ENCODE measurements around the gene MYRFL. TPM values are rescaled to one million over a fixed set of nuclear protein-coding genes. Genes with fewer than 3 reads are reported as not detected.

Gene MYRFL
- total RNA-seq, 1 experiment from 2014 or later, result 0.57 TPM

- no peak overlapping the region for H2BK120ac ChIP-seq (ENCODE audit: low read depth, low read length, poor library complexity, severe bottlenecking)
- H3K23ac ChIP-seq (ENCODE audit: insufficient read length, low read depth, low read length), result no peak overlapping the region
- no peak overlapping the region for H2BK20ac ChIP-seq (ENCODE audit: low read depth, low read length, poor library complexity, severe bottlenecking)
- H2BK5ac ChIP-seq (ENCODE audit: insufficient read length, low read length), result no peak overlapping the region
- H3K79me2 ChIP-seq (ENCODE audit: insufficient read depth, low read length), result no peaks in the 10 kb centered on the region
- H4K8ac ChIP-seq (replicated peaks; ENCODE audit: insufficient read length, low read depth, low read length), result no peak overlapping the region
- H3T11ph ChIP-seq (ENCODE audit: low read length), result no peak overlapping the region
- no peak overlapping the region for H3K4ac ChIP-seq (ENCODE audit: low read depth, low read length)
- no peaks in the 10 kb centered on the region for H3K79me1 ChIP-seq (ENCODE audit: insufficient read depth, low read depth, low read length, poor library complexity, severe bottlenecking)
- H3K27ac ChIP-seq (ENCODE audit: insufficient read length, low read depth, low read length), result no peak overlapping the region
- Mint-ChIP-seq H3K27ac (no peak overlapping the region), H3K27me3 (ENCODE audit: low read depth) (no peaks in the 10 kb centered on the region), H3K36me3 (ENCODE audit: insufficient read depth in 1 of 3, low read depth in 3 of 3) (peaks cover 0 to 5% (median 0%) of the 10 kb centered on the region in 3 experiments; a peak in 3 of 7 replicates), H3K4me1 (peaks cover 4 to 5% of the 10 kb centered on the region in 2 experiments; a peak in 3 of 4 replicates), H3K9me3 (peaks cover 5 to 12% of the 10 kb centered on the region in 2 experiments; a peak in 3 of 5 replicates), H3K4me3 (no peak overlapping the region)
- no peak overlapping the region for H3K18ac ChIP-seq (ENCODE audit: insufficient read length, low read depth, low read length)
- H3K56ac ChIP-seq (ENCODE audit: insufficient read length, low read depth, low read length), result no peak overlapping the region
- no peak overlapping the region for H2AFZ ChIP-seq (ENCODE audit: low read length)
- no peak overlapping the region for H4K5ac ChIP-seq (ENCODE audit: insufficient read length, low read depth, low read length)
- H3K4me2 ChIP-seq (ENCODE audit: insufficient read depth, insufficient read length, low read length), result no peak overlapping the region
- no peak overlapping the region for H3K14ac ChIP-seq (ENCODE audit: insufficient read depth, low read length)
- H3K9me3 ChIP-seq (ENCODE audit: control insufficient read depth, low read depth, low read length), result no peaks in the 10 kb centered on the region
- no peak overlapping the region for H4K91ac ChIP-seq (ENCODE audit: insufficient read length, low read depth, low read length)
- no peak overlapping the region for H2BK12ac ChIP-seq (ENCODE audit: insufficient read length, low read depth, low read length)
- TF ChIP-seq CTCF (conservative IDR thresholded peaks at IDR 0.05), result no peak
- no peak overlapping the region for H2AK5ac ChIP-seq (ENCODE audit: insufficient read length, low read length)
- no peaks in the 10 kb centered on the region for H3K27me3 ChIP-seq (ENCODE audit: insufficient read depth, low read length)
- H3K23me2 ChIP-seq (ENCODE audit: insufficient read length, low read depth, low read length, poor library complexity, severe bottlenecking), result no peaks in the 10 kb centered on the region
- no peaks in the 10 kb centered on the region for H4K20me1 ChIP-seq (ENCODE audit: control insufficient read depth, insufficient read depth, insufficient read length)
- no peak overlapping the region for H3K9ac ChIP-seq (ENCODE audit: extremely low read depth, insufficient read length, low read length)
- H2BK15ac ChIP-seq (ENCODE audit: low read depth, low read length), result no peak overlapping the region
- no peak for DNase-seq
- H3K4me1 ChIP-seq (ENCODE audit: insufficient read depth, low read length), result no peaks in the 10 kb centered on the region
Observed at GRCh38 chr12:69846976-69847375, 21.9 kb downstream of the MYRFL start.
